Keratinocyte (primary cell): ENCODE results near the gene CSNK1D.

Experiments used
- CTCF ChIP-seq, 3 experiments: IDR thresholded peaks in 1 of 3; conservative IDR thresholded peaks in 1 of 3; optimal IDR thresholded peaks in 1 of 3; 2 replicates in 2 of 3; 3 replicates in 1 of 3; pipeline versions ENCODE3 to v1.5.1; 2011; ENCODE audit warnings: low read length in 3 of 3, mild to moderate bottlenecking in 3 of 3, moderate library complexity in 2 of 3, control low read depth in 1 of 3, inconsistent platforms in 1 of 3; ENCODE audit not compliant: insufficient read depth in 2 of 3; ENCODE audit errors: extremely low read depth in 1 of 3
- EZH2 ChIP-seq: IDR thresholded peaks from one replicate; pipeline ENCODE4 v1.6.1; 2012; ENCODE audit warnings: inconsistent platforms, mild to moderate bottlenecking, low read length, moderate library complexity

DNA sequence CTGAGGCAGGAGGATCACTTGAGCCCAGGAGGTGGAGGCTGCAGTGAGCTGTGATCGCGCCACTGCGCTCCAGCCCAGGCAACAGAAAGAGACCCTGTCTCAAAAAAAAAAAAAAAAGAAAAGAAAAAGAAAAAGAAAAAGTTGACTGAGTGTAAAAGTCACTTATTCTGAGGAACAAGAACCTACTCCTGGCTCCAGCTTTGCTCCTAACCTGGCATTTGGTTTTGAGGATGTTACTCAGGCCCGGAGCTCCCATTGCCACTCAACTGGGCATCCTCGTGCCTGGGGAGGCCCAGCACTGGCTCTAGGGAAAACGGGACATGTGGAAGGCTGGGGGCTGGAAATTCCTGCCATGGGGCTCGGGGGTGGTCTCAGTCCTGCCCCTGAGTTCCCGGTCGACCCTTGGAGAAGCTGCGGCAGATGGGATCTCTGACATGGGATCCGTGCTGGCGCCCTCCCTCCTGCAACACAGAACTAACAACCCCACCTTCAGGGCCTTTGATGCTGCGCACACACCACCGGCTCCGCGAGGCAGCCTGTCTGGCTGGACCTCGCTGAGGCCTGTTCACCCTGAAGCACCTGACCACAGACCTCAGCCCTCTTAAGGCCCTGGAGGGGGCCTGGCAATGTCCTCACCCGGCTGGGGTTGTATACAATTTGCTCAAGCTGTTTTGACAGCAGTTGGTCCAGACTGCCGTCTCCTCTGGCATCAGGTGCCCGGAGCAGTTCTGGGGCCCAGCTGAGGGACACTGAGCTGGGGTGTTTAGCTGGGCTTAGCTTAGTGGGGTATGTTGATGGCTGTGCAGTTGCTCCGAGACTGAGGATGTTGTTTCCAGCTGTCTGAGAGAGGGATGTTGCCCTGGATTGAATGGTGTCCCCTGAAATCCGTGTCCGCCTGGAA lies 31.6 kb upstream of the CSNK1D start:
- TF ChIP-seq CTCF (optimal IDR thresholded peaks at IDR 0.05 in 1 of 3, IDR thresholded peaks at IDR 0.05 in 1 of 3, conservative IDR thresholded peaks at IDR 0.05 in 1 of 3; ENCODE audit: extremely low read depth in 1 of 3, insufficient read depth in 2 of 3, low read length in 3 of 3) = no peak
- no peak for TF ChIP-seq EZH2
